Uterus (tissue), 2 donors: ENCODE results near the gene OR5C1.

Experiments used
- POLR2A ChIP-seq, 2 donors: fragments of 450-650 bp; IDR thresholded peaks; one replicate each; pipeline ENCODE4 v1.6.1; 2016; ENCODE audit warnings: antibody characterized with exemption in 2 of 2, mild to moderate bottlenecking in 1 of 2, moderate library complexity in 1 of 2
- TF ChIP-seq, protein P1 (sequence below), 4 experiments: fragments of 200-600 bp in 2 of 4; fragments of 450-650 bp in 2 of 4; sonication (generic) in 2 of 4; IDR thresholded peaks; one replicate each; pipeline ENCODE4 v1.5.1; 2016 to 2019; ENCODE audit warnings: antibody characterized with exemption in 4 of 4, mild to moderate bottlenecking in 2 of 4, moderate library complexity in 1 of 4

DNA sequence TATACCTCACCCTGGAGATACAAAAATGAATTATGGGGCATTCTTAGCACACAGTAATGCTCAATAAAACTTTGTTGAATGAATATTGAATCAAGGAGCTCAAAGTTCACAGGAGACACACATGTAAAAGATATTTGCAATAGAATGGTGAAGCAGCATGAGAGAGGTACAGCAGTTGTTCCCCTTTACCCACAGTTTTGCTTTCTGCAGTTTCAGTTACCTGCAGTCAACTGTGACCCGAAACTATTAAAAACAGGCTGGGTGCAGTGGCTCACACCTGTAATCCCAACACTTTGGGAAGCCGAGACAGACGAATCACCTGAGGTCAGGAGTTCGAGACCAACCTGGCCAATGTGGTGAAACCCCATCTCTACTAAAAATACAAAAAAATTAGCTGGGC lies 2.4 kb upstream of the OR5C1 start:
- TF ChIP-seq, protein P1, sequence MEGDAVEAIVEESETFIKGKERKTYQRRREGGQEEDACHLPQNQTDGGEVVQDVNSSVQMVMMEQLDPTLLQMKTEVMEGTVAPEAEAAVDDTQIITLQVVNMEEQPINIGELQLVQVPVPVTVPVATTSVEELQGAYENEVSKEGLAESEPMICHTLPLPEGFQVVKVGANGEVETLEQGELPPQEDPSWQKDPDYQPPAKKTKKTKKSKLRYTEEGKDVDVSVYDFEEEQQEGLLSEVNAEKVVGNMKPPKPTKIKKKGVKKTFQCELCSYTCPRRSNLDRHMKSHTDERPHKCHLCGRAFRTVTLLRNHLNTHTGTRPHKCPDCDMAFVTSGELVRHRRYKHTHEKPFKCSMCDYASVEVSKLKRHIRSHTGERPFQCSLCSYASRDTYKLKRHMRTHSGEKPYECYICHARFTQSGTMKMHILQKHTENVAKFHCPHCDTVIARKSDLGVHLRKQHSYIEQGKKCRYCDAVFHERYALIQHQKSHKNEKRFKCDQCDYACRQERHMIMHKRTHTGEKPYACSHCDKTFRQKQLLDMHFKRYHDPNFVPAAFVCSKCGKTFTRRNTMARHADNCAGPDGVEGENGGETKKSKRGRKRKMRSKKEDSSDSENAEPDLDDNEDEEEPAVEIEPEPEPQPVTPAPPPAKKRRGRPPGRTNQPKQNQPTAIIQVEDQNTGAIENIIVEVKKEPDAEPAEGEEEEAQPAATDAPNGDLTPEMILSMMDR (IDR thresholded peaks at IDR 0.05), result no peak
- TF ChIP-seq POLR2A (IDR thresholded peaks at IDR 0.05), result no peak
